Fibroblast of the aortic adventitia (primary cell): ENCODE data around the gene ASTN1. TPM values are rescaled to one million over a fixed set of nuclear protein-coding genes. Genes with fewer than 3 reads are reported as not detected.
A peak's percentile ranks its signal among the peaks of the same experiment; 100 is the strongest.

Source experiments
- DNase-seq: peaks from one replicate; pipeline ENCODE4 v3.0.0-alpha.2; 2010; ENCODE audit warnings: low read depth
- H3K4me3 ChIP-seq: 2 replicates; pipeline ENCODE4 v1.5.1; 2011; ENCODE audit warnings: low read depth, mild to moderate bottlenecking, control low read depth, low read length, moderate library complexity
- CTCF ChIP-seq: IDR thresholded peaks from 2 replicates; pipeline ENCODE4 v1.5.1; 2011; ENCODE audit warnings: mild to moderate bottlenecking, low read length, control low read depth, inconsistent platforms; ENCODE audit not compliant: insufficient read depth
- total RNA-seq: library from RNA; depleted of rRNA; stranded (reverse); fragments of >200 nt; gene quantifications from 2 replicates; pipeline ENCODE4 v1.2.3, GENCODE V29; 2012; ENCODE audit warnings: low replicate concordance

ASTN1 gene
- total RNA-seq, 1 donor = under 0.01 TPM

GRCh38 chr1:176934370-176934769, 230.1 kb downstream of the ASTN1 start:
- no peak overlapping the region for H3K4me3 ChIP-seq
- no peak for TF ChIP-seq CTCF
- no peak for DNase-seq

- H3K4me3 ChIP-seq = no peak overlapping the region
- TF ChIP-seq CTCF = no peak
- peak; percentile 7 for DNase-seq
Observed at GRCh38 chr1:176932114-176933104, 232.1 kb downstream of the ASTN1 start.

GRCh38 chr1:176931526-176931925, 233.0 kb downstream of the ASTN1 start:
- no peak for DNase-seq
- TF ChIP-seq CTCF = no peak
- no peak overlapping the region for H3K4me3 ChIP-seq

GRCh38 chr1:176926330-176927086, 238.0 kb downstream of the ASTN1 start:
- DNase-seq = no peak
- TF ChIP-seq CTCF = no peak
- H3K4me3 ChIP-seq = no peak overlapping the region

GRCh38 chr1:176925223-176925622, 239.3 kb downstream of the ASTN1 start:
- DNase-seq = no peak
- no peak for TF ChIP-seq CTCF
- no peak overlapping the region for H3K4me3 ChIP-seq

GRCh38 chr1:176923283-176923682, 241.2 kb downstream of the ASTN1 start:
- no peak overlapping the region for H3K4me3 ChIP-seq
- no peak for DNase-seq
- TF ChIP-seq CTCF = no peak
